Measurements from ENCODE around the gene USP27X. TPM values are rescaled to one million over a fixed set of nuclear protein-coding genes. Genes with fewer than 3 reads are reported as not detected.

USP27X gene
- total and polyA plus RNA-seq, 2 of the 4 experiments (the other 2 are of a cell fraction), result 2.7 to 6.3 TPM

DNA sequence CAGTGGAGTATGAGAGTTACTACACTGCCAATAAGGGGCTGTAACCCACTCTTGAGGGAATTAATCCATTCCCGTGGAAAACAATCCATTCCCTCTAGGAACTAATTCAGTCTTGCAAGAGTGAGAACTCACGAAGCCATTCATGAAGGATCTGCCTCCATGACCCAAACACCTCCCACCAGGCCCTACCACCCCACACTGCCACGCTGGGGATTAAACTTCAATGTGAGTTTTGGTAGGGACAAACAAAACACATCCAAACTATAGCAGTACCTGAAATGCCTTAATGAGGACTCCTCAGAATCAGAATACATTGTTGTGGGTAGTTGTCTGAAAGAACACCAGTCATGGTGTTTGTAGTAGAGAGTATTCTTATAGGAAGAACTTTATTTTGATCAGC lies 31.0 kb upstream of the USP27X start:
- Histone ChIP-seq H4K5ac (ENCODE audit: low read depth, low read length) (no peak overlapping the region), H2BK15ac (ENCODE audit: low read depth, low read length) (no peak overlapping the region), H2AK5ac (ENCODE audit: low read depth, low read length) (no peak overlapping the region), H3K9me3 (ENCODE audit: control insufficient read depth, insufficient read depth, low read length) (no peaks in the 10 kb centered on the region), H3K27me3 (ENCODE audit: control insufficient read depth, insufficient read depth, low read length) (peaks cover 4% of the 10 kb centered on the region; the same call in 1 of the 2 replicates), H4K91ac (ENCODE audit: insufficient read depth, low read depth, low read length) (no peak overlapping the region), H4K20me1 (ENCODE audit: insufficient read depth, low read length) (no peaks in the 10 kb centered on the region), H2AFZ (replicated peaks; ENCODE audit: low read length, poor library complexity) (no peak overlapping the region), H2BK20ac (ENCODE audit: low read depth, low read length) (no peak overlapping the region), H2BK120ac (ENCODE audit: low read depth, low read length) (no peak overlapping the region), H3K4me1 (ENCODE audit: control insufficient read depth, insufficient read depth, low read length) (no peaks in the 10 kb centered on the region), H3K4me3 (ENCODE audit: insufficient read depth, low read depth, low read length) (no peak overlapping the region), H3K79me1 (ENCODE audit: low read depth in 1 of 2, low read length in 2 of 2) (no peaks in the 10 kb centered on the region), H3K18ac (ENCODE audit: low read depth, low read length) (no peak overlapping the region), H3K23ac (ENCODE audit: low read depth, low read length) (no peak overlapping the region), H3K14ac (replicated peaks; ENCODE audit: low read depth, low read length) (no peak overlapping the region), H3K36me3 (ENCODE audit: control insufficient read depth, insufficient read depth, low read length) (no peaks in the 10 kb centered on the region), H3K4me2 (ENCODE audit: low read depth, low read length) (no peak overlapping the region), H3K9me1 (ENCODE audit: insufficient read depth, low read length) (no peaks in the 10 kb centered on the region), H2AK9ac (replicated peaks; ENCODE audit: low read depth, low read length, poor library complexity) (no peak overlapping the region), H2BK5ac (ENCODE audit: low read depth, low read length, poor library complexity, severe bottlenecking) (no peak overlapping the region), H3K4ac (ENCODE audit: low read depth, low read length) (no peak overlapping the region), H3K9ac (ENCODE audit: low read depth, low read length) (no peak overlapping the region), H4K8ac (ENCODE audit: low read depth in 2 of 2, low read length in 2 of 2) (no peak overlapping the region), H3K27ac (ENCODE audit: insufficient read depth, low read length) (no peak overlapping the region), H3K56ac (ENCODE audit: extremely low read depth, insufficient read depth, low read length) (no peak overlapping the region)
- WGBS, 2 experiments (ENCODE audit: extremely low coverage in 2 of 2, insufficient read length in 1 of 2), result no CpG with 5 or more reads among the region's 3 CpGs
- ChIA-PET CTCF (interaction anchor here (1.9 kb wide), 1 partner anchor 10 kb away, joined by 9 read pairs; no protein-coding TSS in a partner anchor), POLR2A (ENCODE audit: unreplicated experiment) (no interaction called here)
- dilution Hi-C loops (cut with HindIII; ENCODE audit: low sequenced_read_pairs, unreplicated experiment) (no loop called here), intact Hi-C loops (cut with micrococcal nuclease) (no loop called here), in situ Hi-C loops (cut with MboI; ENCODE audit: low sequenced_read_pairs) (no loop called here)
- TF ChIP-seq, protein P1, sequence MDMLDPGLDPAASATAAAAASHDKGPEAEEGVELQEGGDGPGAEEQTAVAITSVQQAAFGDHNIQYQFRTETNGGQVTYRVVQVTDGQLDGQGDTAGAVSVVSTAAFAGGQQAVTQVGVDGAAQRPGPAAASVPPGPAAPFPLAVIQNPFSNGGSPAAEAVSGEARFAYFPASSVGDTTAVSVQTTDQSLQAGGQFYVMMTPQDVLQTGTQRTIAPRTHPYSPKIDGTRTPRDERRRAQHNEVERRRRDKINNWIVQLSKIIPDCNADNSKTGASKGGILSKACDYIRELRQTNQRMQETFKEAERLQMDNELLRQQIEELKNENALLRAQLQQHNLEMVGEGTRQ (IDR thresholded peaks at IDR 0.05; ENCODE audit: low read depth, low read length), result no peak
- no peak for TF ChIP-seq RAD21 (IDR thresholded peaks at IDR 0.05; ENCODE audit: low read length)
- no peak for TF ChIP-seq RFX5 (IDR thresholded peaks at IDR 0.05; ENCODE audit: low read depth, low read length)
- TF ChIP-seq MXI1 (IDR thresholded peaks at IDR 0.05; ENCODE audit: borderline replicate concordance, low read depth, low read length), result no peak
- no peak for TF ChIP-seq CEBPB (IDR thresholded peaks at IDR 0.05; ENCODE audit: low read depth, low read length)
- no peak for TF ChIP-seq SMC3 (IDR thresholded peaks at IDR 0.05; ENCODE audit: low read depth, low read length)
- no peak for TF ChIP-seq CHD1 (IDR thresholded peaks at IDR 0.05; ENCODE audit: low read depth, low read length)
- no peak for TF ChIP-seq BHLHE40 (IDR thresholded peaks at IDR 0.05; ENCODE audit: low read depth, low read length)
- TF ChIP-seq NFE2L2 (IDR thresholded peaks at IDR 0.05; ENCODE audit: low read depth, low read length), result no peak
- TF ChIP-seq MAZ (IDR thresholded peaks at IDR 0.05; ENCODE audit: borderline replicate concordance, low read depth, low read length), result no peak
- no peak for TF ChIP-seq FOS (IDR thresholded peaks at IDR 0.05; ENCODE audit: low read depth, low read length)
- ATAC-seq (ENCODE audit: low read depth), result no peak
- no peak for DNase-seq
- BruUV-seq (replicated peaks), result no TSS peak
